D721Med (cell line): ENCODE results near the gene CDC26.

ENCODE experiments used
- DNase-seq: peaks from one replicate; pipeline ENCODE4 v3.0.0; 2011; ENCODE audit warnings: low spot score; ENCODE audit not compliant: insufficient read length
- FAIRE-seq: peaks from 2 replicates; lab custom pipeline; 2011; peaks lifted over from hg19 to GRCh38; lab: Jason Lieb, UNC
- CTCF ChIP-seq: IDR thresholded peaks from 2 replicates; pipeline ENCODE4 v1.5.1; 2012; ENCODE audit warnings: mild to moderate bottlenecking, control low read depth; ENCODE audit not compliant: insufficient read depth; ENCODE audit errors: missing control alignments

CDC26 gene

GRCh38 chr9:113222482-113222841 lies 52.9 kb downstream of the CDC26 start:
- DNase-seq, result no peak
- FAIRE-seq, result no peak
- TF ChIP-seq CTCF, result no peak

DNA sequence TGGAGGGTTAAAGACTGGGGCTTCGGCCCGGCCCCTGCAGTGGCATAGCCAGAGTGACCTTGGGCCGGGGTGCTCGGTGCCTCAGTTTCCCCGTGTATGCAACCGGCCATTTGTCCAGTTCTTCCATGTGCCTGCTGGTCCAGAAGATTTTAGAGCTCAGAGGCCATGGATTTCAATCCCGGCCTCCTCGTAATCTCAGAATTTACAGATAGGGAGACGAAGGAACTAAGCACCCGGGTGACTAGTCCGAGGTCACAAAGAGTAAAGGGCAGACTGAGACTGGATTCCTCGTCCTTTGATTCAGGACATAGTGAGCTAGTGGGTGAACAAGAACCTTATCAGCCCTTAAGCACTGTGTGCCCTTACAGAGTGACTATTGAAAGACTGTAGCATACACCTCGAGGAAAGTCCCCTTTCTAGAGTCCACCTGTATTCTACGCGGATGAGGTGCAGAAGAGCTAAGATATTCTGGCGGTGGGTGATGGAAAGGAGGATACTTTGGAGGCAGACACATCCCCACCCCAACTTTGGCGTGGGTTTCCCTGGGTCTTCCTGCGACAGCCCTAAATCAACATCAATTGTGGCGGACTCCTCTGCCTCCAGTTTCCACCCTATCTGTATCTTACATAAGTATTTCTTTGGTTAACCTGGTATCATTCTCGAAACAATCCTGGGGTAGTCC lies 53.4 kb downstream of the CDC26 start:
- TF ChIP-seq CTCF, result no peak
- DNase-seq (no peak), FAIRE-seq (no peak)

- no peak for FAIRE-seq
- TF ChIP-seq CTCF, result no peak
Measured at GRCh38 chr9:113221003-113221799, 54.2 kb downstream of the CDC26 start, which contains the start of the genes FKBP15 and SLC31A1. Gene FKBP15 (minus strand): TSS chr9:113221277. CDS start chr9:113221243, 34 bp downstream. Gene SLC31A1 (plus strand): TSS chr9:113221544. CDS start chr9:113256149, 34,605 bp downstream.

DNA sequence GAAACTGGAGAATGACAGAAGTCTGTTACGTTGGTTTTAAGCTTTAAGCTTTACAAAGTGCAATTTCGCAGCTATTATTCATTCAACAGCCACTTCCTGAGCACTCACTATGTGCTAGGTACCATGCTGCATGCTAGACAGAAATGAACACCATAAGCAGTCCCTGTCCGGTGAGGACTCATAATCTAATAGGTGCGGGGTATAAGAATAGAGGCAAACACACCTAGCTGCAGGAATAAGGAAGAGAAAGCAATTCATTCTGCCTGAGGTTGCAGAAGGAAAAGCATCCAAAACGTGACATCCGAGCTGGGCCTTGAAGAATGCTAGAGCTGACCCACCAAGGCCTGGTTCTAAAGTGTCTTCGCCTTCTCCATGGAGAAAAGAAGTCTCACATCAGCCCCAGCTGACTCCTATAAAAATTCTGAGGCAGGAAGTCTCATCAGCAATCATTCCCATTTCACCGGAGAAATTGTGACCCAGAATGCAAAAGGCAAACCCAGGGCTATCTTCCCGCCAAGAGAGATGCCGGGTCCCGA lies 54.8 kb downstream of the CDC26 start:
- no peak for TF ChIP-seq CTCF
- DNase-seq (no peak), FAIRE-seq (no peak)

More at GRCh38 chr9:113221003-113221799, 54.2 kb downstream of the CDC26 start, which contains the start of the genes FKBP15 and SLC31A1:
- DNase-seq, result peak; percentile 82

DNA sequence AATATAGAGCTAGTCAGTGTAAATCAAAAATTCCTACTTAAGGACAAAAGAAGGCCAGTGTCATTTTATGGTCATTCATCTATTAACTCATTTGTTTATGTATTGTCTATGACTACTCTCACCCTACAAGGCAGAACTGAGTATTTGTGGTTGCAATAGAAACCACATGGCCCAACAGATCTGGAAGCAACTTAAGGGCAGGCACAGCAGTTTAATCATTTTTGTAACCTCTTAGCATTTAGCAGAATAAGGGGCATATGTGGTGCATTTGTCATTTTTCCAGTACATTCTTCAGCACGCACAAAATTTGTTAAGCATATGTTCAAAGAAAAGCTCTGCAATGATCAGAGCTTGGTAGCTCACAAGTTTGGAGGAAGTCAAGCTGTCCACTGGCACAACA lies 55.4 kb downstream of the CDC26 start:
- TF ChIP-seq CTCF, result no peak
- DNase-seq, result no peak
- no peak for FAIRE-seq

DNA sequence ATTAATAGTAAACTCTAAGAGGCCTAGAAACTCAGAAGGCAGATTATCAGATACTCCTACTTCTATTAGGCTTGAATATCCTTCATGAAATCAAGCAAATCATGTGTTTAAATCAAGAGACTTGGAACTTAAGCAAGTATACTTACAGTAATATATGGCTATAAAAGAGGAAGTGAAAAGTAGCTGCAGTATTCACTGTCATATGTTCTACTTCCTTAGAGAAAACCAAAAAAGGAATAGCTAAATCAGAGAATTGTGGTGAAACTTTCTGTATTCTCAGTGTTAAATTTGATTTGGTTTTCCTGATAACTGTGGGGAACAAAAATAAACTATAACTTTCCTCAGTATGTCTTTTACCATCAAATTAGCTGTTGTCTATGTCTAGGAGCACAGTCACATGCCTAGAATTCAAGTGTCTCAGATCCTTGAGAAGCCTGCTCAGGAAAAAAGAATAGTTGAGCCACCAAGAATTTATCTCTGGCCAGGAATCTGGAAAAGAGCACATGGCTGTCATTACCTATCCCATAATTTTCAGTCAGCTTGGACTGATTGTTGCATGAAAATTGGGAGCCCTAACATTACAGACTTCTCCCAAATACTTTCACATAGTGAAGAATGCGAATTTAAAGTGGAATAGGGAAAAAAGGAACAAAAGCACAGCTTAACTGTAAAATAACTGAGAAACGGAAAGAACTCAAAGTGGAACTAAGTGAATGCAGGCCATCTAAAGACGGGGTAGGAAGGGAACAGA lies 56.0 kb downstream of the CDC26 start:
- FAIRE-seq (no peak), DNase-seq (no peak)
- no peak for TF ChIP-seq CTCF
